Endothelial cell of umbilical vein (primary cell): ENCODE data around the gene SLC44A3. TPM values are rescaled to one million over a fixed set of nuclear protein-coding genes. Genes with fewer than 3 reads are reported as not detected.

ENCODE experiments used
- BruUV-seq: library from RNA; stranded (reverse); fragments of 400-500 nt; replicated peaks from 2 replicates; lab custom pipeline; 2021; lab: Mats Ljungman, UMichigan
- CTCF ChIA-PET: fragments of 300-600, 350-600 bp; sonication (Branson Sonifier 250); formaldehyde crosslinking; loops from one replicate; lab custom pipeline; 2021; ENCODE audit warnings: antibody characterized with exemption, inconsistent platforms; lab: Charles Lee
- POLR2A ChIA-PET: fragments of 300-600, 350-600 bp; sonication (Branson Sonifier 250); formaldehyde crosslinking; loops from one replicate; lab custom pipeline; 2021; ENCODE audit warnings: antibody characterized with exemption, inconsistent platforms; lab: Charles Lee
- DNase-seq: peaks from one replicate; pipeline ENCODE4 v3.0.0-alpha.2; 2011; ENCODE audit warnings: low read depth, low spot score
- FAIRE-seq: peaks from 2 replicates; lab custom pipeline; 2011; peaks lifted over from hg19 to GRCh38; lab: Jason Lieb, UNC
- H2AFZ ChIP-seq: 2 replicates; pipeline ENCODE4 v1.6.0; 2012; ENCODE audit warnings: low read depth, low read length, control low read depth, inconsistent platforms
- H3K27ac ChIP-seq: 2 replicates; pipeline ENCODE4 v1.5.1; 2011; ENCODE audit warnings: low read depth, mild to moderate bottlenecking, control low read depth, low read length, moderate library complexity; ENCODE audit not compliant: insufficient read depth
- H3K27me3 ChIP-seq, 2 experiments: 2 replicates each; pipeline versions ENCODE4 v1.6.0 to v1.6.1; 2011; ENCODE audit warnings: low read length in 2 of 2, mixed read lengths in 1 of 2; ENCODE audit not compliant: control insufficient read depth in 2 of 2, insufficient read depth in 2 of 2
- H3K36me3 ChIP-seq, 2 experiments: 2 replicates in 1 of 2; 3 replicates in 1 of 2; pipeline ENCODE4 v1.5.1; 2011; ENCODE audit warnings: low read length in 2 of 2, mild to moderate bottlenecking in 1 of 2, moderate library complexity in 1 of 2; ENCODE audit not compliant: control insufficient read depth in 2 of 2, insufficient read depth in 2 of 2; ENCODE audit errors: extremely low read depth in 1 of 2
- H3K4me1 ChIP-seq: 3 replicates; pipeline ENCODE4 v1.5.1; 2011; ENCODE audit warnings: mild to moderate bottlenecking, low read length; ENCODE audit not compliant: control insufficient read depth, insufficient read depth; ENCODE audit errors: extremely low read depth
- H3K4me2 ChIP-seq: 2 replicates; pipeline ENCODE4 v1.6.1; 2011; ENCODE audit warnings: low read length, control low read depth, mixed read lengths; ENCODE audit not compliant: insufficient read depth
- H3K4me3 ChIP-seq, 3 experiments: fragments of 200-600 bp in 1 of 3; sonication (generic), shearing (Covaris generic) in 1 of 3; replicated peaks in 1 of 3; 2 replicates each; pipeline ENCODE4 v1.5.1; 2011 to 2016; ENCODE audit warnings: control low read depth in 3 of 3, low read length in 3 of 3, mild to moderate bottlenecking in 2 of 3, inconsistent platforms in 1 of 3, low read depth in 1 of 3, moderate library complexity in 1 of 3; ENCODE audit not compliant: insufficient read depth in 1 of 3
- H3K79me2 ChIP-seq: 2 replicates; pipeline ENCODE4 v1.6.0; 2012; ENCODE audit warnings: low read length, inconsistent platforms; ENCODE audit not compliant: control insufficient read depth, insufficient read depth
- H3K9ac ChIP-seq: replicated peaks from 2 replicates; pipeline ENCODE3; 2011; ENCODE audit warnings: low read length, control low read depth; ENCODE audit not compliant: insufficient read depth; ENCODE audit errors: extremely low read depth
- H3K9me1 ChIP-seq: replicated peaks from 3 replicates; pipeline ENCODE4 v1.6.0; 2011; ENCODE audit warnings: mild to moderate bottlenecking, low read length; ENCODE audit not compliant: control insufficient read depth, insufficient read depth; ENCODE audit errors: extremely low read depth
- H3K9me3 ChIP-seq: replicated peaks from 2 replicates; pipeline ENCODE4 v1.5.1; 2012; ENCODE audit warnings: low read length, inconsistent platforms; ENCODE audit not compliant: control insufficient read depth, insufficient read depth
- H4K20me1 ChIP-seq: replicated peaks from 2 replicates; pipeline ENCODE3; 2011; ENCODE audit warnings: mild to moderate bottlenecking, low read length; ENCODE audit not compliant: control insufficient read depth, insufficient read depth; ENCODE audit errors: extremely low read depth
- CTCF ChIP-seq, 2 donors: IDR thresholded peaks; 1 replicate in 1 of 2; 2 replicates in 1 of 2; pipeline ENCODE4 v1.5.1; 2011; ENCODE audit warnings: low read length in 2 of 2, mild to moderate bottlenecking in 2 of 2, moderate library complexity in 2 of 2, control low read depth in 1 of 2, inconsistent platforms in 1 of 2, low read depth in 1 of 2; ENCODE audit not compliant: insufficient read depth in 1 of 2; ENCODE audit errors: extremely low read depth in 1 of 2
- FOS ChIP-seq: IDR thresholded peaks from 2 replicates; pipeline ENCODE4 v1.6.1; 2011; ENCODE audit warnings: mild to moderate bottlenecking, low read length, moderate library complexity, borderline replicate concordance; ENCODE audit not compliant: insufficient read depth
- MYC ChIP-seq: IDR thresholded peaks from one replicate; pipeline ENCODE4 v1.6.1; 2011; ENCODE audit warnings: mild to moderate bottlenecking, low read depth, low read length
- POLR2A ChIP-seq: IDR thresholded peaks from 2 replicates; pipeline ENCODE4 v1.6.1; 2012; ENCODE audit warnings: low read depth, mild to moderate bottlenecking, control low read depth, low read length
- POLR2AphosphoS5 ChIP-seq: IDR thresholded peaks from 2 replicates; pipeline ENCODE4 v1.6.1; 2012; ENCODE audit warnings: low read depth, mild to moderate bottlenecking, control low read depth, low read length, moderate library complexity; ENCODE audit not compliant: insufficient read depth
- dilution Hi-C: fragments of 300-500 bp; cut with MboI; formaldehyde crosslinking; loops from one replicate; pipeline ENCODE4 v1.15.0; 2019; ENCODE audit warnings: low sequenced_read_pairs; ENCODE audit not compliant: extremely low pct_ligation_motif_present
- intact Hi-C: fragments of 100-400 bp; cut with micrococcal nuclease; formaldehyde crosslinking; loops from one replicate; pipeline ENCODE4 v1.10.0; 2022
- polyA plus RNA-seq, 4 experiments: library from polyadenylated mRNA; depleted of rRNA in 3 of 4; stranded (reverse) in 3 of 4; unstranded in 1 of 4; fragments of >200 nt; gene quantifications; 2 replicates each; pipeline versions ENCODE4 v1.2.1 to v1.2.3, GENCODE V29; 2011 to 2012; ENCODE audit warnings: missing spikeins in 1 of 4
- total RNA-seq: library from RNA; stranded (reverse); gene quantifications from 2 replicates; pipeline ENCODE4 v1.2.3, GENCODE V29; 2021

The SLC44A3 gene
- total and polyA plus RNA-seq, 2 donors (not counting 3 experiments of a cell fraction or from before 2014, with no cell fraction given) = 0.29 to 0.42 TPM

GRCh38 chr1:94803517-94804441 is 16.4 kb upstream of the SLC44A3 start:
- TF ChIP-seq POLR2A (no peak), MYC (no peak), CTCF (IDR thresholded peaks at IDR 0.05; ENCODE audit: extremely low read depth in 1 of 2, insufficient read depth in 1 of 2, low read depth in 1 of 2, low read length in 2 of 2) (no peak), FOS (no peak), POLR2AphosphoS5 (no peak)
- no peaks in the 10 kb centered on the region for H4K20me1 ChIP-seq
- no peaks in the 10 kb centered on the region for H3K27me3 ChIP-seq
- H3K9me3 ChIP-seq = no peaks in the 10 kb centered on the region
- dilution Hi-C loops = loop anchor here (25.0 kb wide), 1 partner anchor 266 kb away; the partner anchor contains the start of gene F3
- no peak for FAIRE-seq
- peaks cover 30% of the 10 kb centered on the region for H3K4me1 ChIP-seq
- POLR2A ChIA-PET = no interaction called here
- no peak overlapping the region for H2AFZ ChIP-seq
- intact Hi-C loops = loop anchor here (5.0 kb wide), 1 partner anchor 386 kb away; the partner anchor contains the start of gene ABCD3
- no TSS peak for BruUV-seq
- no peaks in the 10 kb centered on the region for H3K9me1 ChIP-seq
- no peak overlapping the region for H3K4me2 ChIP-seq
- no peak for DNase-seq
- no peaks in the 10 kb centered on the region for H3K79me2 ChIP-seq
- H3K36me3 ChIP-seq = no peaks in the 10 kb centered on the region
- H3K27ac ChIP-seq = no peak overlapping the region
- no peak overlapping the region for H3K9ac ChIP-seq
- CTCF ChIA-PET = interaction anchor here (0.7 to 6.9 kb wide), 11 partner anchors 51 to 467 kb away, joined by 3 to 205 read pairs (median 11); no protein-coding TSS in a partner anchor
- H3K4me3 ChIP-seq = no peak overlapping the region
